ENCODE results near the gene ANXA11.

GRCh38 chr10:80159166-80159873, 46.0 kb downstream of the ANXA11 start:
- TF ChIP-seq CTCF (IDR thresholded peaks at IDR 0.05; ENCODE audit: insufficient read depth, low read depth, low read length) (no peak), EZH2 (IDR thresholded peaks at IDR 0.05; ENCODE audit: insufficient read depth, low read length) (no peak)

Data from astrocyte (in vitro differentiated cells and primary cell).